Activated CD4-positive, alpha-beta T cell treated with anti-CD3 and anti-CD28 coated beads for 36 hours (primary cell): Measurements from ENCODE around the gene SLC2A13. TPM values are rescaled to one million over a fixed set of nuclear protein-coding genes. Genes with fewer than 3 reads are reported as not detected.
"Not testable (repeated sequence)": the region's sequence is repeated elsewhere in the genome, so short reads cannot be mapped to it uniquely, and the experiment has no call there.

Experiments used
- ATAC-seq: fragments of 200-7000 bp; cut with Tn5 transposase; one replicate; pipeline ENCODE4 v1.10.0; 2021; ENCODE audit warnings: mild to moderate bottlenecking, moderate library complexity
- CTCF ChIA-PET: fragments of 350-600 bp; sonication (Branson Sonifier 250); formaldehyde crosslinking; loops from one replicate; lab custom pipeline; 2021; ENCODE audit warnings: antibody characterized with exemption; lab: Charles Lee
- POLR2A ChIA-PET: fragments of 350-600 bp; sonication (Branson Sonifier 250); formaldehyde crosslinking; loops from one replicate; lab custom pipeline; 2021; ENCODE audit warnings: antibody characterized with exemption, inconsistent platforms; lab: Charles Lee
- DNase-seq: peaks from one replicate; pipeline ENCODE4 v3.0.0-alpha.2; 2020
- H3K27ac Mint-ChIP-seq: one replicate; pipeline ENCODE4 v1.8.0; 2021; ENCODE audit warnings: mixed read lengths
- H3K27me3 Mint-ChIP-seq: one replicate; pipeline ENCODE4 v1.8.0; 2021; ENCODE audit warnings: mixed read lengths
- H3K36me3 Mint-ChIP-seq: one replicate; pipeline ENCODE4 v1.8.0; 2021; ENCODE audit warnings: low read depth, mixed read lengths
- H3K4me1 Mint-ChIP-seq: one replicate; pipeline ENCODE4 v1.8.0; 2021; ENCODE audit warnings: mixed read lengths
- H3K4me3 Mint-ChIP-seq: one replicate; pipeline ENCODE4 v1.8.0; 2021; ENCODE audit warnings: mild to moderate bottlenecking, moderate library complexity, mixed read lengths
- H3K9me3 Mint-ChIP-seq: one replicate; pipeline ENCODE4 v1.8.0; 2021; ENCODE audit warnings: low read depth, mixed read lengths
- intact Hi-C, 2 experiments: fragments of 100-400 bp; cut with DNase I in 1 of 2; cut with micrococcal nuclease in 1 of 2; formaldehyde crosslinking; loops; one replicate each; pipeline versions ENCODE4 v1.14.2 to v1.15.1; 2022 to 2024; cut with DNase I, micrococcal nuclease
- total RNA-seq, 2 experiments: library from RNA; stranded (reverse); gene quantifications; one replicate each; pipeline ENCODE4 v1.2.3, GENCODE V29; 2021

Gene SLC2A13
- total RNA-seq, 2 experiments from 2014 or later = 2.3 to 3.9 TPM

DNA sequence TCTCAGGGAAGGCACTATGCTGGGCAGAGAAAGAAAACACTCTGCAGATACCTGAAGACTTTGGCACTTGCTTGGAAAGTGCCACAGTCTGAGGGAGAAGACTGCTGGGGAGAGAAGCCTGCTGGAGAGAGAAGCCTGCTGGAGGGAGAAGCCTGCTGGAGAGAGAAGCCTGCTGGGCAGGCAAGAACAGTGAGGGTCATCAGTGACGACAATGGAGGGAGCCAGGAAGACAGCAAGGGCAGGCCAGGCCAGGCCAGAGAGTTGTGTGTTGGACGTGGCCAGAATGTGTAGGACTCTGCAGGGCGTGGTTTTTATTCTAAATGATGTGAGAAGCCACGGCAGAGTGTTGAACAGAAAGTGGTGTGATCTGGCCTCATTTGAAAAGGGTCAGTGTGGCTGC, 301.0 kb downstream of the SLC2A13 start:
- H3K27ac Mint-ChIP-seq = no peak overlapping the region

GRCh38 chr12:39804479-39804878, 301.4 kb downstream of the SLC2A13 start:
- Mint-ChIP-seq H3K27ac (no peak overlapping the region), H3K4me3 (no peak overlapping the region), H3K36me3 (no peaks in the 10 kb centered on the region), H3K4me1 (no peaks in the 10 kb centered on the region), H3K27me3 (no peaks in the 10 kb centered on the region), H3K9me3 (no peaks in the 10 kb centered on the region)
- ChIA-PET POLR2A (no interaction called here), CTCF (no interaction called here)
- DNase-seq (no peak), ATAC-seq (no peak)
- intact Hi-C loops = no loop called here

More for the DNA sequence above, 301.0 kb downstream of the SLC2A13 start:
- Mint-ChIP-seq H3K9me3 (peaks cover under 1% of the 10 kb centered on the region), H3K4me3 (no peak overlapping the region), H3K27me3 (no peaks in the 10 kb centered on the region), H3K36me3 (no peaks in the 10 kb centered on the region), H3K4me1 (no peaks in the 10 kb centered on the region)
- intact Hi-C loops = no loop called here
- CTCF ChIA-PET = no interaction called here
- ATAC-seq = no peak
- POLR2A ChIA-PET = no interaction called here
- DNase-seq = no peak

DNA sequence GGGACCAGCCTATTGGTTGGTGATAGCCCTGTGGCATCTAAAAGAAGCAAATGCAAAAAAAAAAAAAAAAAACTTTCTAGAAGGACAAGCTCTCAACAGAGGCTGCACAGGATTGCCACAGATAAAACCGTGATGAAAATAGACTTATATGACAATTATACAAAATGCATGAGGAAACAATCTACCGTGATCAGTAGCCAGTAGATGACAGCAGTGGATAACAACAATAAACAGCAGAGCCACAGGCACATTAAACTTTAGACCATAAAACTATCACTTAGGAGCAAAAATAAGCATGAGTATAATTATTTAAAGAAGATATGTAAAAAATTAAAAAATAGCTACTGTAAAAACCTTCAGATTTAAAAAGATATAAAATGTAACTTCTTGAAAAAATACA, 302.7 kb downstream of the SLC2A13 start:
- H3K27me3 Mint-ChIP-seq = no peaks in the 10 kb centered on the region
- intact Hi-C loops = no loop called here
- H3K4me3 Mint-ChIP-seq = no peak overlapping the region
- ChIA-PET POLR2A (no interaction called here), CTCF (interaction anchor here (0.6 to 1.5 kb wide), 3 partner anchors 29 to 530 kb away, joined by 3 to 4 read pairs (median 4); no protein-coding TSS in a partner anchor)
- H3K36me3 Mint-ChIP-seq = no peaks in the 10 kb centered on the region
- H3K27ac Mint-ChIP-seq = no peak overlapping the region
- ATAC-seq (no peak), DNase-seq (no peak)
- H3K9me3 Mint-ChIP-seq = no peaks in the 10 kb centered on the region
- no peaks in the 10 kb centered on the region for H3K4me1 Mint-ChIP-seq

DNA sequence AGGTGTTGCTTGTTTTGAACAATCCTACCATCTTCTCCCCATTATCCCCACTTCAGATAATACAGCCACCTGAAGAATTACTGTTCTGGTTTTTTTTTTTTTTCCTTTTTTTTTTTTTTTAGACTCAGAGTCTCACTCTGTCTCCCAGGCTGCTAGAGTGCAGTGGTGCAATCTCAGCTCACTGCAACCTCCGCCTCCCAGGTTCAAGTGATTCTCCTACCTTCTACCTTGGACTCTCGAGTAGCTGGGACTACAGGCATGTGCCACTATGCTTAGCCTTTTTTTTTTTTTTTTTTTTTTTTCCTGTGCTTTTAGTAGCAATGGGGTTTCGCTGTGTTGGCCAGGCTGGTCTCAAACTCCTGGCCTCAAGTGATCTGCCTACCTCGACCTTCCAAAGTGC, 306.9 kb downstream of the SLC2A13 start:
- H3K27ac Mint-ChIP-seq = no peak overlapping the region
- intact Hi-C loops = no loop called here
- no peaks in the 10 kb centered on the region for H3K4me1 Mint-ChIP-seq
- no peak for ATAC-seq
- H3K36me3 Mint-ChIP-seq = no peaks in the 10 kb centered on the region
- POLR2A ChIA-PET = no interaction called here
- H3K27me3 Mint-ChIP-seq = no peaks in the 10 kb centered on the region
- no peak overlapping the region for H3K4me3 Mint-ChIP-seq
- CTCF ChIA-PET = interaction anchor here (0.7 kb wide), 1 partner anchor 10 kb away, joined by 3 read pairs; no protein-coding TSS in a partner anchor
- DNase-seq = no peak
- H3K9me3 Mint-ChIP-seq = no peaks in the 10 kb centered on the region

DNA sequence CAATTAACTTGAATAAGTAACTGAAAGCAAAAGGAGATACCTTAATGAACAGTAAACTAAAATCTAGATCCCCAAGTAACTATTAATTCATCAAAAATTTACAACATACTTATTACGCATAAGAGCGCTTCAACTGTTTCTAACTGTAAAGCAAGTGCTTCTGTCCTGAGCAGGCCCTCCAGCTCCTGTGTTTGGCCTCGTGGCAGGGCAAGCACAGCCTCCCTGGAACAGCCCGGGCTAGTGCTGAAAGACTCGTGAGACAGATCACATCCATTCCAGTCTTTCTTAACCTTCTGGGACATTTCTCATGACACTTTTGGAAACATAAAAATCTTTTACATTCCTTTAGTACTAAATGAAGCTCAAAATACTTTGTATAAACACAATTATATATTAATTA, 307.5 kb downstream of the SLC2A13 start:
- Mint-ChIP-seq H3K4me3 (no peak overlapping the region), H3K9me3 (no peaks in the 10 kb centered on the region), H3K36me3 (no peaks in the 10 kb centered on the region), H3K27ac (no peak overlapping the region), H3K27me3 (no peaks in the 10 kb centered on the region), H3K4me1 (no peaks in the 10 kb centered on the region)
- intact Hi-C loops = no loop called here
- ChIA-PET CTCF (interaction anchor here (0.7 kb wide), 1 partner anchor 9 kb away, joined by 3 read pairs; no protein-coding TSS in a partner anchor), POLR2A (no interaction called here)
- DNase-seq (no peak), ATAC-seq (no peak)

DNA sequence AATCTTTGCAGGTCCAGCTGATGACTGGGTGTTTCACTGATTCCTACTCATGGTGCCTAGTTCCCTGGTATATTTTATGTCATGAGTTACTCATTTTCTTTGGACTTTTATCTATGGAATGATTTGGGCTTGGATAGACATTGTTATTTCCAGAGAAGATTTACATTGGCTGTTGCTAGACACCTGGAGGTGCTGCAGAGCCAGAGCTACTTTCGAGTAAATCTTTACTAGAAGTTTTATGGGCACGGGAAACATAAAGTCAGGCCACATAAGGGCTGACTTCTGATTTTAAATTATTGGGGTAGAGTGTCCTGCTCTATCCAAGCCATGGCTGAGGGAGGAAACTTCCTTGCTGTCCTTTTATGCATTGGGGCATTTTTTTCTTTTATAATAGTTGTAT, 310.4 kb downstream of the SLC2A13 start:
- Mint-ChIP-seq H3K4me3 (no peak overlapping the region), H3K27ac (no peak overlapping the region), H3K36me3 (no peaks in the 10 kb centered on the region), H3K4me1 (no peaks in the 10 kb centered on the region), H3K27me3 (no peaks in the 10 kb centered on the region), H3K9me3 (no peaks in the 10 kb centered on the region)
- ATAC-seq = no peak
- CTCF ChIA-PET = no interaction called here
- intact Hi-C loops = no loop called here
- no peak for DNase-seq
- POLR2A ChIA-PET = no interaction called here

- no peaks in the 10 kb centered on the region for H3K36me3 Mint-ChIP-seq
- H3K4me3 Mint-ChIP-seq = no peak overlapping the region
- no peak overlapping the region for H3K27ac Mint-ChIP-seq
- intact Hi-C loops = no loop called here
- CTCF ChIA-PET = no interaction called here
- no peaks in the 10 kb centered on the region for H3K4me1 Mint-ChIP-seq
- H3K9me3 Mint-ChIP-seq = no peaks in the 10 kb centered on the region
- POLR2A ChIA-PET = no interaction called here
- no peaks in the 10 kb centered on the region for H3K27me3 Mint-ChIP-seq
- DNase-seq (no peak), ATAC-seq (no peak)
Measured at GRCh38 chr12:39792938-39793337, 312.9 kb downstream of the SLC2A13 start.

GRCh38 chr12:39788239-39788638, 317.6 kb downstream of the SLC2A13 start:
- intact Hi-C loops = no loop called here
- ChIA-PET POLR2A (no interaction called here), CTCF (interaction anchor here (1.2 kb wide), 1 partner anchor 11 kb away, joined by 3 read pairs; no protein-coding TSS in a partner anchor)
- Mint-ChIP-seq H3K36me3 (no peaks in the 10 kb centered on the region), H3K27me3 (no peaks in the 10 kb centered on the region), H3K9me3 (no peaks in the 10 kb centered on the region), H3K27ac (no peak overlapping the region), H3K4me3 (no peak overlapping the region), H3K4me1 (no peaks in the 10 kb centered on the region)
- DNase-seq (no peak), ATAC-seq (no peak)

DNA sequence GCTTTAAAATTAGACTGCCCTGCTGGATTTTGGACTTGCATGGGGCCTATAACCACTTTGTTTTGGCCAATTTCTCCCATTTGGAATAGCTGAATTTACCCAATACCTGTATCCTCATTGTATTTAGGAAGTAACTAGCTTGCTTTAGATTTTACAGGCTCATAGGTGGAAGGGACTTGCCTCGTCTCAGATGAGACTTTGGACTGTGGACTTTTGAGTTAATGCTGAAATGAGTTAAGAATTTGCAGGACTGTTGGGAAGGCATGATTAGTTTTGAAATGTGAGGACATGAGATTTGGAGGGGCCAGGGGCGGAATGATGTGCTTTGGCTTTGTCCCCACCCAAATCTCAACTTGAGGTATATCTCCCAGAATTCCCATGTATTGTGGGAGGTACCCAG, 320.1 kb downstream of the SLC2A13 start:
- not testable (repeated sequence) for H3K36me3 Mint-ChIP-seq

GRCh38 chr12:39782026-39782545, 323.8 kb downstream of the SLC2A13 start:
- no peak overlapping the region for H3K4me3 Mint-ChIP-seq
- intact Hi-C loops = no loop called here
- ChIA-PET POLR2A (no interaction called here), CTCF (no interaction called here)
- ATAC-seq (no peak), DNase-seq (no peak)
- H3K27me3 Mint-ChIP-seq = no peaks in the 10 kb centered on the region
- H3K36me3 Mint-ChIP-seq = no peaks in the 10 kb centered on the region
- H3K9me3 Mint-ChIP-seq = peaks cover 2% of the 10 kb centered on the region
- H3K27ac Mint-ChIP-seq = no peak overlapping the region
- H3K4me1 Mint-ChIP-seq = no peaks in the 10 kb centered on the region

More for the DNA sequence above, 320.1 kb downstream of the SLC2A13 start:
- H3K27ac Mint-ChIP-seq, H3K27me3 Mint-ChIP-seq, DNase-seq, H3K9me3 Mint-ChIP-seq, ATAC-seq, CTCF ChIA-PET, intact Hi-C loops, H3K4me3 Mint-ChIP-seq, H3K4me1 Mint-ChIP-seq: not testable (repeated sequence)
- POLR2A ChIA-PET = interaction anchor here (0.6 kb wide), 1 partner anchor 118 kb away, joined by 3 read pairs; no protein-coding TSS in a partner anchor

DNA sequence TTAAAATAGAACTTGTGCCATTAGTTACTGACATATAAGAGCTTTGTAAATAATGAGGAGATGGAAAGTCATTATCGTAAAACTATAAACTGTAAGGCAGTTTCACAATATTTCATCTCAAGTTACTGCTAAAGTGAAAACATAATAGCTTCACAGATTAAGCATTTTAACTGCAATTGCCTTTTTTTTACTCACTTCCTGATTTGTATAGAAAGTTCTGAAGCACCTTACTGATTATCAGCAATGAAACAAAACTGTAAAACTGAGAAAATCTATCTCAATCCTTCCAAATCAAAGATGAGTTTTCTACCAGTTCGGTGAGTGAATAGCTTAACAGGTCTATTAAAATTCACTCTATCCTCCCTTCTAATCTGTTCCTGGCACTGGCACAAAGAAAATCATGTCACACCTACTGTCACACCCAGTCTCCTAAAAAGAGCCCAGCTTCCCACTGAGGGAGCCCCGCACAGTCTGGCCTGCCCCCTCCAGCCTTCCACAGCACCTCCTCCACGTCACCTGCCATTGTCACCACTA, 324.9 kb downstream of the SLC2A13 start:
- ATAC-seq (no peak), DNase-seq (no peak)
- Mint-ChIP-seq H3K4me1 (no peaks in the 10 kb centered on the region), H3K27me3 (no peaks in the 10 kb centered on the region), H3K9me3 (peaks cover 2% of the 10 kb centered on the region), H3K4me3 (no peak overlapping the region), H3K27ac (no peak overlapping the region), H3K36me3 (no peaks in the 10 kb centered on the region)
- CTCF ChIA-PET = interaction anchor here (1.0 kb wide), 1 partner anchor 30 kb away, joined by 3 read pairs; no protein-coding TSS in a partner anchor
- intact Hi-C loops = no loop called here
- POLR2A ChIA-PET = no interaction called here

- ChIA-PET POLR2A (no interaction called here), CTCF (interaction anchor here (1.0 kb wide), 1 partner anchor 31 kb away, joined by 3 read pairs; no protein-coding TSS in a partner anchor)
- Mint-ChIP-seq H3K27me3 (no peaks in the 10 kb centered on the region), H3K4me1 (no peaks in the 10 kb centered on the region), H3K36me3 (no peaks in the 10 kb centered on the region), H3K4me3 (no peak overlapping the region), H3K27ac (no peak overlapping the region), H3K9me3 (peaks cover 2% of the 10 kb centered on the region)
- no peak for ATAC-seq
- intact Hi-C loops = no loop called here
- no peak for DNase-seq
Measured at GRCh38 chr12:39780411-39780912, 325.4 kb downstream of the SLC2A13 start.
